Inferior parietal cortex (tissue), 1 donor: Measurements from ENCODE around the gene PGGHG.

Experiments used
- DNase-seq: peaks from one replicate; pipeline ENCODE4 v3.0.0-alpha.2; 2016; ENCODE audit errors: extremely low spot score

Gene PGGHG

DNA sequence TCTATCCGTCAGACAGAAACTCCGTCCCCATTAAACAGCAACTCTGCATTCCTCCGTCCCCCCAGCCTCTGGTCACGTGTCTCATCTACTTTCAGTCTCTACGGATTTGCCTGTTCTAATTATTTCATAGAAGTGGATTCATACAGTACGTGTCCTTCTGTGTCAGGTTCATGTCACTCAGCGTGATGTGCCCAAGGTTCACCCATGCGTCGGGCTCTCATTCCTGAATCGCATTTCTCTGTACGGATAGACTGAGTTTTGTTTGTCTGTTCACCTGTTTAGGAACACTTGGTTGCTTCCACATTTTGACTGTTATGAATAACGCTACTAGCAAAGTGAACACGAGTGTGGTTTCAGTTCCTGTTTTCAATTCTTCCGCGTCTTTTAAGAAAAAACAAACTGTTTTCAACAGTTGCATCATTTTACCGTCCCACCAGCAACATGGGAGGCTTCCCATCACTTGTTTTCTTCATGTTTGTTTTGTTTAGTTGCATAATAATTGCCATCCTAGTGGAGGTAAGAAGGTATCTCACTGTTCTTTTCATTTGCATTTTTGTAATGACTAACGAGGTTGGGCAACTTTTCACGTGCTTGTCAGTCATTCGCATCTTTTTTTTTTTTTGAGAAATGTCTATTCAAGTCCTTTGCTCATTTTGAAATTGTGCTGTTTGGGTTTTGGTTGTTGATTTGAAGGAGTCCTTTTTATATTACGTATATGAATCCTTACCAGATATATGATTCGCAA lies 19.6 kb upstream of the PGGHG start:
- DNase-seq = peak; percentile 33

DNA sequence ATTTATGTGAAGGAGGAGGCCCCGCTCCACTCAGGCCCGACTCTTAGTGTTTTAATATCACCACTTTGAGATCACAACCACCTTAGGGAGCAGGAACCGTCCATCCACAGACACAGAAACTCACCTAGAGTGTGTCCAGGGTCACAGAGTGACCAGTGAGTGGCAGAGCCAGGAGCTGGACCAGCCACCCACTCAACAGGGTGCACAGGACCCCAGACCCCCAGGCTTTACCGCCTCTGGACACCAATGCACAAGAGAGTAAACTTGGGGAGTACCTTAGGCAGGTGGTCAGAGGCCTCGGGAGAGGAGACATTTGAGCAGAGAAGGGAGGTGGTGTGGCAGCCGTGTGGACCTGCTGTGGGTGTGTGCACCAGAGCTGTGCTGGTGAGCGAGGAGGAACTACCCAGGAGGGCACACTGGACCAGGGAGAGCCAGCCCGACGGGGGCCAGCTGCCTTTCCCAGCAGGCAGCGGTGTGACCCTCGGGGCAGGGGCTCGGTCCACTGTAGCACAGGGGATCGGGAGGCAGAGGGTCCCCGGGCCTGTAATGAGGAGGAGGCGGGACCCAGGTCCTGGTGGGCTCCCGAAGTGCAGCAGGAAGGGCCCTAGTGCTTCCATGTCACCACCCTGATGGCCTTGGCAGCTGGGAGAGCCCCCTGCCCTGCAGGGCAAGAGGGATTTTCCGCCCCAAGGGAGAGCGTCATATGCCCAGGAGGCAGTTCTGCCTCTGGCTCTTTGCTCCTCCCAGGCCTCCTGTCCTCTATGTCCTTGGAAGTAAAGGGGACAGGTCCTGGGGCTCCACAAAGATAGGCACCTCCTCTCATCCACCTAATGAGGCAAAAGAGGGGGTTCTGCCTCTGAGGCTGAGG lies 18.2 kb upstream of the PGGHG start:
- no peak for DNase-seq

DNA sequence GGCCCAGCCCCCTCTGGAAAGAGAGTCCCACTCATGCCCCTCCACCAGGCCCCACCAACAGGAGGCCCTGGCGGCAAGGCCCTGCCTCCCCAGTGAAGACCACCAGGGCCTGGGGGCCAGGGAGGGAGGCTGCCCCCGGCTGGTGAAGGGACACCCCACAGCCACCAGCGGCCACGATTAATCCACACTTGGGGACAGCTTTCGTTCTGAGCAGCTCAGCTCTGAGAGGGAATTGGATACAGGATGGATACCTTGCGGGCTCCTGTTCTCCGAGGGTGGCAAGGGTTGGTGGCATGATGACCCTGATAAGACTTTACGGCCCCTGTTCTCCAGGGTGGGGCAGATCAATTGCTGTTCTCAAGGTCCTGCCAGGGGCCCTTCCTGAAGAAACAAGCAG lies 17.6 kb upstream of the PGGHG start:
- DNase-seq = no peak

DNA sequence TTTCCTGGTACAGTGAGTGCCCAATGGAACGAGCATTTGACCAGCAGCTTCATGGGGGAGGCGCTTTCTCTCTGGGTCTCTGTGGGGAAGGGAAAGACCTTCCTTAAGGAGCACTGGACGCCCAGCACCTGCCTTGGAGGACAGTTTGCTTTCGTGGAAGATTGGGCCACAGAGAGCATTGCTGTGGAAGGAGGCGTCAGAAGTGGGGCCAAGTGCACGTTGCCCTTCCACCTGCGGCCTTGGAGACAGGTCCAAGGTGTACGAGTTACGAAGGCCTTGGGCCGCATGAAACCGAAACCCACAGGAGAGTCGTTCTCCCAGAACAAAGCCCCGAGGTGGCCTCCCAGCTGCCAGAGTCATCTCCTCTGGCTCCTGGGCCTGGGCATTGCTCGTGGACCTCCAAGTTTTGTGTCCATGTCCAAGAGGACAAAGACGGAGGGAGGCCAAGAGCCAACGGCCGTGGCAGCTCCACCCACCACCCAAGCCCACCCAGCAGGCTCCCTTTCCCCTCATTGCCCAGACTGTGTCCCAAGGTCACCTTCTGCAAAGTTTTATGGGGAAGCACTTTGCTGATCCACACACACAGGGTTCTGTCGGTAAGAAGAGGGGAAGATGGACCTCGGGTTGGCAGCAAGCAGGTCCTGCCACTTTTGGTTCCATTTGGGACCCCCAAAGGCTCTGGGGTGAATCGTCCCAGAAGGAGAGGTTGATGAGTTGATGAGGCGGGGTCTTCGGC lies 16.6 kb upstream of the PGGHG start:
- DNase-seq = no peak

DNA sequence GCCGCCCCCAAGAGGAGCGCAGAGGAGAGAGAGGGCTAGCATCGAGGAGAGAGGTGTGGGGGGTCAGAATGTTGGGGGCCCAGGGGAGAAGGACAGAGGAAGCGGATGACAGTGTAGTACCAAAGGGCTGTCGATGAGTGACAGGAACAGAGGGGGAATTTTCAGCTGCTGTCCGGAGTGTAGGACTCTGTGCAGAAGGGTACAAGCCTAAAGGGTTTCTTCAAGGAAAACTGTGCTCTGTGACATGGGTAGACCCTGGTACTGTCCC lies 16.1 kb upstream of the PGGHG start:
- no peak for DNase-seq

DNA sequence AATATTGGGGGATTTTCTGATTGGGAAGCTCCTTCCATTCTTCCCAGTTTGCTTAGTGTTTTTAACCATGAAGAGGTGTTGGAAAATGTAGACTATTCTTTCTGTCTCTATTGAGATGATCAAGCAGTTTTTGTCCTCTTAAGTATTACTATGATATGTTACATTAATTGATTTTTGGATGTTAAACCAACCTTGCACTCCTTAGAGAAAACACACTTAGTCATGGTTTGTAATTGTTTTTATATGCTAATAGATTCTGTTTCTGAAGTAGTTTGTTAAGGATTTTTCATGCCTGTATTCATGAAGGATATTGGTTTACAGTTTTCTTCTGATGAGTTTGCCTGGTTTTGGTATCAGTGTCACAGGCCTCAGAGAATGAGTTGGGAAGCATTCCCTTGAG lies 12.7 kb upstream of the PGGHG start:
- no peak for DNase-seq

DNA sequence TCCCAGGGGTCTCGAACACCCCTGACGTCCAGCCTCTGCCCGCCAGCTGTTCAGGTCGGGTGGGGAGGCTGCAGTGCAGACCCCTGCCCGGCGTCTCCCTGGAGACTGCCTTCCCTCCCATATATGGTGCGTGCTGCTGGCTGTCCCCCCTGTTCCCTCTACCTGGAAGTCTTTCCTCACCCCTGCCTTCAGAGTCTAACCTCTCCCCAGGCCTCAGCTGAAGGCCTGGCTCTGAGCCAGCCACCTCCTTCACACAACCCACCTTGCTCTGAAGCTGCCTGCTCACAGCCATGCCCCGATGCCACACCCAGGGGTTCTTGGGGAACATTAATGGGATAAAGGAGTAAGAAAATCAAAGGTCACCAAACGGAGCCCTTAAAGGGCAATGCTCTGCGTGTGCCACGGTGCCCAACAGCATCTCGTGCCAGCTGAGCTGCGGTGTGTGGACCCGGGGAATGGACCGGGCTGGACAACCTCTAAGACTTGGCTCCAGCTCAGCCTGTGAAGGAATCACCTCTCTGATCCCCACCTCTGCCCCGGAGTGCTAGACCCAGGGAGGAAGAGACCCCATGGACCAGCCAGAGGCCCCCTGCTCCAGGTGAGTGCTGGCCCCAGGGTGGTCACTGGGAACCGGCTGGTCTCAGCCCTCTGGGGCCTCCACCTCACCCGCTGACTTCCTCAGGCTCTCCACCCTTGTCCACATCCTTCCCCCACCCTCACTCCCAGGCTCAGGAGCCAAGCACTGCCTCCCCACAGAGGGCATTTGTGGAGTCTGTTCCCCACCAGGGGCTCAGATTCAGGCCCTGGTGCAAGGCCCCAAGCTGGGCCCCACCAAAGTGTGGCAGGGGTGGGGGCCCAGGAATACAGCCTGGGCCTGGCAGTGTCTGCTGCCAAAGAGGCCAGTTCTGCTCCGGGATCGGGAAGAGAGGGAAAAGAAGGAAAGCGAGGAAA lies 10.7 kb upstream of the PGGHG start, which contains the start of gene NLRP6:
Gene NLRP6, plus strand, starts transcription at position 407 of the 951 bp plus-strand sequence. Its CDS starts 163 bp downstream, at position 570.
- no peak for DNase-seq

DNA sequence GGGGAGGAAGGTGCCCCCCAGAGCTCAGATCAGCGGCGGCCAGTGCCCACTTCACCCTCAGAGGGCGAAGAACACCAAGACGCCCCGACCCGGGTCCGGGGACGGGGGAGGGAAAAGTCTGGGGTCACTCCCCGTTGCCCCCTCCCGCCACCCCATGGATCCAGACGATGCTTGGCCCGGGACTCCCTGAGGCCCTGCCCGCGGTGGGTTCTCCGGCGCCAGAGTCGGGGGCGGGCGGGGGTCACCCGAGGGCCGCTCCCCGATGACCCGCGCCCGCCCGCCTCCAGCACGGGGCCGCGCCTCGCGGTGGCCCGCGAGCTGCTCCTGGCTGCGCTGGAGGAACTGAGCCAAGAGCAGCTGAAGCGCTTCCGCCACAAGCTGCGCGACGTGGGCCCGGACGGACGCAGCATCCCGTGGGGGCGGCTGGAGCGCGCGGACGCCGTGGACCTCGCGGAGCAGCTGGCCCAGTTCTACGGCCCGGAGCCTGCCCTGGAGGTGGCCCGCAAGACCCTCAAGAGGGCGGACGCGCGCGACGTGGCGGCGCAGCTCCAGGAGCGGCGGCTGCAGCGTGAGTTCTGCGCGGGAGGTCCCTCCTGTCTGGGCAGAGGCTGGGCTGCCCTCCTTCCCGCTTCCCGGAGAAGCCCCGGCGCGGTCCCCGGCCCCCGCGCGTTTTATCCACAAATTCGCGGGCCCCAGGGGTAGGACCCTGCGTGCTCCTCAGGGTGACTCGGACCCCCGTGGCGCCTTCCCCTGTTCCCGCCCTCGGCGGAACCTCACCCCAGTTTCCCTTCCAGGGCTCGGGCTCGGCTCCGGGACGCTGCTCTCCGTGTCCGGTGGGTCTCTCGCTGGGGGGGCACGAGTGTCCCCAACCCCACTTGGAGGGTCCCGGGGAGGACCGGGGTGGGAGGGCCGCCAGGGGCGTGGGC lies 9.6 kb upstream of the PGGHG start:
- no peak for DNase-seq

DNA sequence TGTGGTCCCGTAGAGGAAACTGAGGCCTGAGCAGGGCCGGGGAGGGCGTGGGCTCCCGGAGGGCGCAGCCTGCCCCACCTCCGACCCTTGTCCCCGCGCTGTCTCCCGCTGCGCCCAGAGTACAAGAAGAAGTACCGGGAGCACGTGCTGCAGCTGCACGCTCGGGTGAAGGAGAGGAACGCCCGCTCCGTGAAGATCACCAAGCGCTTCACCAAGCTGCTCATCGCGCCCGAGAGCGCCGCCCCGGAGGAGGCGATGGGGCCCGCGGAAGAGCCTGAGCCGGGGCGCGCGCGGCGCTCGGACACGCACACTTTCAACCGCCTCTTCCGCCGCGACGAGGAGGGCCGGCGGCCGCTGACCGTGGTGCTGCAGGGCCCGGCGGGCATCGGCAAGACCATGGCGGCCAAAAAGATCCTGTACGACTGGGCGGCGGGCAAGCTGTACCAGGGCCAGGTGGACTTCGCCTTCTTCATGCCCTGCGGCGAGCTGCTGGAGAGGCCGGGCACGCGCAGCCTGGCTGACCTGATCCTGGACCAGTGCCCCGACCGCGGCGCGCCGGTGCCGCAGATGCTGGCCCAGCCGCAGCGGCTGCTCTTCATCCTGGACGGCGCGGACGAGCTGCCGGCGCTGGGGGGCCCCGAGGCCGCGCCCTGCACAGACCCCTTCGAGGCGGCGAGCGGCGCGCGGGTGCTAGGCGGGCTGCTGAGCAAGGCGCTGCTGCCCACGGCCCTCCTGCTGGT lies 8.8 kb upstream of the PGGHG start:
- DNase-seq = no peak

DNA sequence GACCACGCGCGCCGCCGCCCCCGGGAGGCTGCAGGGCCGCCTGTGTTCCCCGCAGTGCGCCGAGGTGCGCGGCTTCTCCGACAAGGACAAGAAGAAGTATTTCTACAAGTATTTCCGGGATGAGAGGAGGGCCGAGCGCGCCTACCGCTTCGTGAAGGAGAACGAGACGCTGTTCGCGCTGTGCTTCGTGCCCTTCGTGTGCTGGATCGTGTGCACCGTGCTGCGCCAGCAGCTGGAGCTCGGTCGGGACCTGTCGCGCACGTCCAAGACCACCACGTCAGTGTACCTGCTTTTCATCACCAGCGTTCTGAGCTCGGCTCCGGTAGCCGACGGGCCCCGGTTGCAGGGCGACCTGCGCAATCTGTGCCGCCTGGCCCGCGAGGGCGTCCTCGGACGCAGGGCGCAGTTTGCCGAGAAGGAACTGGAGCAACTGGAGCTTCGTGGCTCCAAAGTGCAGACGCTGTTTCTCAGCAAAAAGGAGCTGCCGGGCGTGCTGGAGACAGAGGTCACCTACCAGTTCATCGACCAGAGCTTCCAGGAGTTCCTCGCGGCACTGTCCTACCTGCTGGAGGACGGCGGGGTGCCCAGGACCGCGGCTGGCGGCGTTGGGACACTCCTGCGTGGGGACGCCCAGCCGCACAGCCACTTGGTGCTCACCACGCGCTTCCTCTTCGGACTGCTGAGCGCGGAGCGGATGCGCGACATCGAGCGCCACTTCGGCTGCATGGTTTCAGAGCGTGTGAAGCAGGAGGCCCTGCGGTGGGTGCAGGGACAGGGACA lies 8.0 kb upstream of the PGGHG start:
- no peak for DNase-seq

DNA sequence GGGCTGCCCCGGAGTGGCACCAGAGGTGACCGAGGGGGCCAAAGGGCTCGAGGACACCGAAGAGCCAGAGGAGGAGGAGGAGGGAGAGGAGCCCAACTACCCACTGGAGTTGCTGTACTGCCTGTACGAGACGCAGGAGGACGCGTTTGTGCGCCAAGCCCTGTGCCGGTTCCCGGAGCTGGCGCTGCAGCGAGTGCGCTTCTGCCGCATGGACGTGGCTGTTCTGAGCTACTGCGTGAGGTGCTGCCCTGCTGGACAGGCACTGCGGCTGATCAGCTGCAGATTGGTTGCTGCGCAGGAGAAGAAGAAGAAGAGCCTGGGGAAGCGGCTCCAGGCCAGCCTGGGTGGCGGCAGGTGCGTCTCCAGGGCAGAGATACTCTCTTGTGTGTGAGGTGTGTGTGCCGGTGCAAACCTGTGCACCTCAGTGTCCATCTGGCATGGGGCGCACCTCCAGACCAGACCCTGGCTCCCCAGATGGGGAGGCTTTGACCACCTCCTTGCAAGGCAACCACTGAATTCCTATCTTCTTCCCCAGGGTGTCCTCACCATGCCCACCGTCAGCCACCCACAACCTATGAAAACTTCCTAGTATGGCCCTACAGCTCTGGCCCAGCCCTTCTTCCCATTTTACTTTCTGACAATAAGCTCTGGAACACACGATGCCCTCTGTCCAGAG lies 7.3 kb upstream of the PGGHG start:
- no peak for DNase-seq

DNA sequence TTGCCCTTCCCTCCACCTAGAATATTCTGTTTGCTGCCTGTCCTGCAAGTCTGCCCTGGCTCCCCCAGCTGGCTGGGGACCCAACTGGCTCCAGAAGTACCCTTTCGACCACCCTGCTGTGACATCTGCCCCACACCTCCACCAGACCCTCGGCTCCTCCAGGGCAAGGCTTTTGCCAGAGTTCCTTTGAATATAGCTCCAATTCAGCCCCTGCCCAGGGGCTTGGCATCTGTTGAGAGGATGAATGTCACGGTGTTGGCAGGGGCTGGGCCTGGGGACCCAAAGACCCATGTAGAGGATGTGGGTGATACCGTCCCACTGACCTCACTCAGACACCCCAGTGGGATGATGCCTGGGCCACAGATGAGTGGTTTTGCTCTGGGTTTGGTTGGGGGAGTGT lies 6.8 kb upstream of the PGGHG start:
- no peak for DNase-seq

DNA sequence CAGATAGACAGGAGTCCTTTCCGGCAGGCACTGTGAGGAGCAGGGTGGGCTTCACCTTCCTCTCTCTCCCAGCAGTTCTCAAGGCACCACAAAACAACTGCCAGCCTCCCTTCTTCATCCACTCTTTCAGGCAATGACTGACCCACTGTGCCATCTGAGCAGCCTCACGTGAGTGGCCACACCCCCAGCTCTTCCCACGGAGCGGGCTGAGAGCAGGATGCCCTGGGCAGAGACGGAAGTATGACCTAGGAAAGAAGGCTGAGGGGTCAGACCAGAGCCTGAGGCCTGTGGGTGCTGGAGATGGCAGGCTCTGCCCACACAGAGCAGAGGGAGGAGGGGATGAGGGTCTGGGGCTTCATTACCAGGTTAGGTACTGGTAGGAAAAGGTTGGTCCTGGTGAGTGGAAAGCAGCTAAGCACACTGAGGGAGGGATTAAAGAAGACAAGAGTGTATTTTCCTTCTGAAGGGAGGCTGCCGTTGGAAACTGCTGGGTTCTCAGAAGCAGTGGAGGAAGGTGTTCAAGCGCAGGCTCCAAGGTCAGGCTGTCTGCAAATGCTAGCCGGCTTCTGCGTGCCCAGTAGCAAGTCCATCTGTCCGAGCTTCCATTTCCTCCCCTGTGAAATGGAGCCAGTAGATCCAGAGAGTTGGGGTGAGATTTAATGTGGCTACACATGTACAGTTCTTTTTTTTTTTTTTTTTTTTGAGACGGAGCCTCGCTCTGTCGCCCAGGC lies 6.1 kb upstream of the PGGHG start:
- no peak for DNase-seq

DNA sequence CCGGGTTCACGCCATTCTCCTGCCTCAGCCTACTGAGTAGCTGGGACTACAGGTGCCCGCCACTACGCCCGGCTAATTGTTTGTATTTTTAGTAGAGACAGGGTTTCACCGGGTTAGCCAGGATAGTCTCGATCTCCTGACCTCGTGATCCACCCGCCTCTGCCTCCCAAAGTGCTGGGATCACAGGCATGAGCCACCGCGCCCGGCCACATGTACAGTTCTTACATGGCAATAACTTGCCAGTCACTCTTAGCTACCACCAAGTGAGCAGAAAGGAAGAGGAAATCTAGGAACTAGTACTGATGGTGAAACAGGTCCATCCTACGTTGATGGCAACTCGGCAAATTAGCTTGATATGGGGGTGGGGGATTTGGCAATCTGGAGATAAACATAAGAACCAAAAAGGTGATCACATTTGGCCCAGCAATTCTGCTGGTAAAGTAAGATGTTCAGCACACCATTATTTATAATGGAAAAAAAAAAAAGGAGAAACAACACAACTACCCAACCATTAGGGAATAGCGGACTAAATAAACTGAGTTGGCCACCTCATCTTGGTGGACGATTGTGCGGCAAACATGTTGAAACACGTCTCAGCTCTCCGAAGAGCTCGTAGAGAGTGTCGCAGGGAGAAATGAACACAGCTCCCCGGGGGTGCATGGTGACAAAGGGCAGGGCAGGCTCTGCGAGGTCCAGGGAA lies 5.4 kb upstream of the PGGHG start:
- DNase-seq = no peak

DNA sequence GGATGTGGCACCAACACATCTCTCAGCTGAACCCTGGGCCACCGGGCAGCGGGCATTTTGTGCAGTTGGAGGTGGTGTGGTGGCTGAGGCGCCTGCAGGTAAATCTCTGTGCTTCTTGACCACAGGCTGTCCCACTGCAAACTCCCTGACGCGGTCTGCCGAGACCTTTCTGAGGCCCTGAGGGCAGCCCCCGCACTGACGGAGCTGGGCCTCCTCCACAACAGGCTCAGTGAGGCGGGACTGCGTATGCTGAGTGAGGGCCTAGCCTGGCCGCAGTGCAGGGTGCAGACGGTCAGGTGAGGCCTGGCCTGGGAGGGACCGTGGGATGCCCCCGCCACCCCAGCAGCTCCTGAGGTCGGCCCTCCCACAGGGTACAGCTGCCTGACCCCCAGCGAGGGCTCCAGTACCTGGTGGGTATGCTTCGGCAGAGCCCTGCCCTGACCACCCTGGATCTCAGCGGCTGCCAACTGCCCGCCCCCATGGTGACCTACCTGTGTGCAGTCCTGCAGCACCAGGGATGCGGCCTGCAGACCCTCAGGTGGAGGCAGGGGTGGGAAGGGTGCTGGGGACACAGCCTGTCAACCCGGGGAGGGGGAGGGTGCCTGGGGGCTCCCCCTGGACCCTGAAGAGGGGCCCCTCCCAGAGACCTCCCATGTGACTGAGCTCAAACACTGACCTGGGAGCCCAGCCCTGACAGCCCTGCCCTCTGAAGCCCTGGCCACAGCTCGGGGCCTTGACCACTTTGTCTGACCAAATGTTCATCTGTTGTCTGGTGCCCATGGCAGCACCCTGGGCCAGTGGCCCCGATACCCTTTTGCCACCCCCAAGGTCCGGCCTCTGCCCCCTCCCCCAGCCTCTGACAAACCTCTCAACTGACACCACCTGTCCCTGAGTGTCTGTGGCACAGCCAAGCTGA lies 4.6 kb upstream of the PGGHG start:
- no peak for DNase-seq
